Right lobe of liver (tissue), 4 donors: Measurements from ENCODE around the gene SYPL2.

ENCODE experiments used
- POLR2A ChIP-seq: fragments of 450-650 bp; IDR thresholded peaks from one replicate; pipeline ENCODE4 v1.6.1; 2017; ENCODE audit warnings: antibody characterized with exemption, mild to moderate bottlenecking
- TF ChIP-seq, protein P1 (sequence below), 4 donors: fragments of 200-600 bp in 3 of 4; fragments of 450-650 bp in 1 of 4; IDR thresholded peaks; one replicate each; pipeline versions ENCODE4 v1.5.1 to v1.8.0; 2016 to 2022; ENCODE audit warnings: antibody characterized with exemption in 4 of 4, mild to moderate bottlenecking in 2 of 4
- donor health status: DM: no; HTN: no; CAD: no.
- donor health status: DM: no; HTN: no; CAD: no.
- donor health status: DM: no; HTN: yes; CAD: no.

DNA sequence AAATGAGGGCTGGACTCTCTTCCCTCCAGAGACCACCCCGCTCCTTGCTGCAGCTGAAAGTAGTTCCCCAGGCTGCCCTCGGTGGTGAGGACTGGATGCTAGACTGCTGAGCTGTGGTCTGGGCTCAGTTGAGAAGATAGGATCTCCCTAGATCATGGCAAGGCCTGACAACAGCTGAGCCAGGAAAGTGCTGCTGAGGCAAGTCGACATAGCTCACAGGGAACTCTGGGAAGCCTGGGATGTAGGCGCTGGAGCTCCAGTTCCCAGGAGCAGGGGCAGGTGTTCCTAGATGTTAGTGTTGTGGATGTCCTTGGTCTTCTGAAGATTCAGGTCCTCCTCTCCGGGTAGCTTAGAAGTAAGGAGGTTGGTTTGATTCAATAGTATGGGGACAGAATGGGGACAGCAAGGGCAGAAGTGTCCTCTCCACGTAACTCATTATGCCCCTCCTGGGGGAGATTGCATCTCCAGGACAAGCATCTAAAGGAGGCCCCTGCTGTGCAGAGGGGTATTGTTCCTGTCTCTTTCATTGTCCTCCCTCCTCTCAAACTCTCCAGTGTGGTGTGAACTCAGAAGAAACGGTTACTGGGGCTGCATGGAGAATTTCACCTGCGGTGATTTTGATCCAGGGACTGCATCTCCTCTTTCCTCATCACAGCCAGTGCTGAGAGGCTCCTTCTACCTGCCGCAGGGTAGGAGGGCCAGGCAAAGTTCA lies 31.3 kb downstream of the SYPL2 start:
- TF ChIP-seq, protein P1, sequence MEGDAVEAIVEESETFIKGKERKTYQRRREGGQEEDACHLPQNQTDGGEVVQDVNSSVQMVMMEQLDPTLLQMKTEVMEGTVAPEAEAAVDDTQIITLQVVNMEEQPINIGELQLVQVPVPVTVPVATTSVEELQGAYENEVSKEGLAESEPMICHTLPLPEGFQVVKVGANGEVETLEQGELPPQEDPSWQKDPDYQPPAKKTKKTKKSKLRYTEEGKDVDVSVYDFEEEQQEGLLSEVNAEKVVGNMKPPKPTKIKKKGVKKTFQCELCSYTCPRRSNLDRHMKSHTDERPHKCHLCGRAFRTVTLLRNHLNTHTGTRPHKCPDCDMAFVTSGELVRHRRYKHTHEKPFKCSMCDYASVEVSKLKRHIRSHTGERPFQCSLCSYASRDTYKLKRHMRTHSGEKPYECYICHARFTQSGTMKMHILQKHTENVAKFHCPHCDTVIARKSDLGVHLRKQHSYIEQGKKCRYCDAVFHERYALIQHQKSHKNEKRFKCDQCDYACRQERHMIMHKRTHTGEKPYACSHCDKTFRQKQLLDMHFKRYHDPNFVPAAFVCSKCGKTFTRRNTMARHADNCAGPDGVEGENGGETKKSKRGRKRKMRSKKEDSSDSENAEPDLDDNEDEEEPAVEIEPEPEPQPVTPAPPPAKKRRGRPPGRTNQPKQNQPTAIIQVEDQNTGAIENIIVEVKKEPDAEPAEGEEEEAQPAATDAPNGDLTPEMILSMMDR (IDR thresholded peaks at IDR 0.05): no peak
- no peak for TF ChIP-seq POLR2A
